ENCODE measurements around the gene CYP26C1.

DNA sequence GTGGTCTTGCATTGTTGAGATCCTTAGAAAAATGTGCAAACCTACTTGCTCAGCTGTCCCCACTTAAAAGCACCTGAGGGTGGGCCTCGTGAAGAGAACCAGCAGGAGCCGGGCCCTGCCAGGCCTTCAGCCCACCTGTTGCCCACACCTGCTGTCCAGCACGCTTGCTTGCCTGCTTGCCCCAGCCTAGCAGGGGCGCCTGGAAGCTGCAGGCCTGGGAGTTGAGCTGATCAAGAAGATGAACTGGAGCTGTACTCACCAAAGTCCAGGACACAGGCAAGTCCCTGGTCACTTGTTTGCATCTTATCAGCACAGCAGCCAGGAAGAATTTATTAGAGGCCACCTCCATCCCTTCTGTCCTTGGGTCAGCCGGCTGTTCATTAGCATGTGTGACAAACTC, 36.3 kb downstream of the CYP26C1 start:
- TF ChIP-seq, protein P1, sequence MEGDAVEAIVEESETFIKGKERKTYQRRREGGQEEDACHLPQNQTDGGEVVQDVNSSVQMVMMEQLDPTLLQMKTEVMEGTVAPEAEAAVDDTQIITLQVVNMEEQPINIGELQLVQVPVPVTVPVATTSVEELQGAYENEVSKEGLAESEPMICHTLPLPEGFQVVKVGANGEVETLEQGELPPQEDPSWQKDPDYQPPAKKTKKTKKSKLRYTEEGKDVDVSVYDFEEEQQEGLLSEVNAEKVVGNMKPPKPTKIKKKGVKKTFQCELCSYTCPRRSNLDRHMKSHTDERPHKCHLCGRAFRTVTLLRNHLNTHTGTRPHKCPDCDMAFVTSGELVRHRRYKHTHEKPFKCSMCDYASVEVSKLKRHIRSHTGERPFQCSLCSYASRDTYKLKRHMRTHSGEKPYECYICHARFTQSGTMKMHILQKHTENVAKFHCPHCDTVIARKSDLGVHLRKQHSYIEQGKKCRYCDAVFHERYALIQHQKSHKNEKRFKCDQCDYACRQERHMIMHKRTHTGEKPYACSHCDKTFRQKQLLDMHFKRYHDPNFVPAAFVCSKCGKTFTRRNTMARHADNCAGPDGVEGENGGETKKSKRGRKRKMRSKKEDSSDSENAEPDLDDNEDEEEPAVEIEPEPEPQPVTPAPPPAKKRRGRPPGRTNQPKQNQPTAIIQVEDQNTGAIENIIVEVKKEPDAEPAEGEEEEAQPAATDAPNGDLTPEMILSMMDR (IDR thresholded peaks at IDR 0.05; ENCODE audit: insufficient read depth, low read length) = no peak
- no peak for TF ChIP-seq POLR2AphosphoS5 (IDR thresholded peaks at IDR 0.05; ENCODE audit: low read depth)
- TF ChIP-seq, protein P2, sequence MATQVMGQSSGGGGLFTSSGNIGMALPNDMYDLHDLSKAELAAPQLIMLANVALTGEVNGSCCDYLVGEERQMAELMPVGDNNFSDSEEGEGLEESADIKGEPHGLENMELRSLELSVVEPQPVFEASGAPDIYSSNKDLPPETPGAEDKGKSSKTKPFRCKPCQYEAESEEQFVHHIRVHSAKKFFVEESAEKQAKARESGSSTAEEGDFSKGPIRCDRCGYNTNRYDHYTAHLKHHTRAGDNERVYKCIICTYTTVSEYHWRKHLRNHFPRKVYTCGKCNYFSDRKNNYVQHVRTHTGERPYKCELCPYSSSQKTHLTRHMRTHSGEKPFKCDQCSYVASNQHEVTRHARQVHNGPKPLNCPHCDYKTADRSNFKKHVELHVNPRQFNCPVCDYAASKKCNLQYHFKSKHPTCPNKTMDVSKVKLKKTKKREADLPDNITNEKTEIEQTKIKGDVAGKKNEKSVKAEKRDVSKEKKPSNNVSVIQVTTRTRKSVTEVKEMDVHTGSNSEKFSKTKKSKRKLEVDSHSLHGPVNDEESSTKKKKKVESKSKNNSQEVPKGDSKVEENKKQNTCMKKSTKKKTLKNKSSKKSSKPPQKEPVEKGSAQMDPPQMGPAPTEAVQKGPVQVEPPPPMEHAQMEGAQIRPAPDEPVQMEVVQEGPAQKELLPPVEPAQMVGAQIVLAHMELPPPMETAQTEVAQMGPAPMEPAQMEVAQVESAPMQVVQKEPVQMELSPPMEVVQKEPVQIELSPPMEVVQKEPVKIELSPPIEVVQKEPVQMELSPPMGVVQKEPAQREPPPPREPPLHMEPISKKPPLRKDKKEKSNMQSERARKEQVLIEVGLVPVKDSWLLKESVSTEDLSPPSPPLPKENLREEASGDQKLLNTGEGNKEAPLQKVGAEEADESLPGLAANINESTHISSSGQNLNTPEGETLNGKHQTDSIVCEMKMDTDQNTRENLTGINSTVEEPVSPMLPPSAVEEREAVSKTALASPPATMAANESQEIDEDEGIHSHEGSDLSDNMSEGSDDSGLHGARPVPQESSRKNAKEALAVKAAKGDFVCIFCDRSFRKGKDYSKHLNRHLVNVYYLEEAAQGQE (IDR thresholded peaks at IDR 0.05; ENCODE audit: insufficient replicate concordance, low read depth) = no peak
- no peak for TF ChIP-seq SPI1 (IDR thresholded peaks at IDR 0.05; ENCODE audit: borderline replicate concordance, low read depth)
